H1 (cell line): ENCODE data around the gene PFKP. TPM values are rescaled to one million over a fixed set of nuclear protein-coding genes. Genes with fewer than 3 reads are reported as not detected.

Experiments used
- CTCF ChIA-PET: fragments of 300-600 bp; sonication (Branson Sonifier 250); formaldehyde crosslinking; loops from one replicate; lab custom pipeline; 2021; ENCODE audit not compliant: partially characterized antibody; lab: Charles Lee
- POLR2A ChIA-PET: fragments of 300-600 bp; sonication (Branson Sonifier 250); formaldehyde crosslinking; loops from one replicate; lab custom pipeline; 2021; ENCODE audit warnings: inconsistent platforms; ENCODE audit not compliant: partially characterized antibody; lab: Charles Lee
- DNase-seq, 2 experiments: peaks; one replicate each; pipeline versions ENCODE4 v3.0.0 to v3.0.0-alpha.2; 2010 to 2022; ENCODE audit warnings: low spot score in 2 of 2, low read depth in 1 of 2, mixed read lengths in 1 of 2
- FAIRE-seq: peaks from 2 replicates; lab custom pipeline; 2011; peaks lifted over from hg19 to GRCh38; lab: Jason Lieb, UNC
- H2AFZ ChIP-seq: 2 replicates; pipeline ENCODE4 v1.8.1; 2012; ENCODE audit warnings: low read length, inconsistent platforms
- H2AK5ac ChIP-seq: 2 replicates; pipeline ENCODE4 v1.6.1; 2013; ENCODE audit warnings: low read depth, low read length
- H2BK120ac ChIP-seq: replicated peaks from 2 replicates; pipeline ENCODE3; 2013; ENCODE audit warnings: low read depth, low read length, inconsistent platforms
- H2BK12ac ChIP-seq: 2 replicates; pipeline ENCODE4 v1.6.1; 2013; ENCODE audit warnings: low read depth, low read length
- H2BK15ac ChIP-seq: 2 replicates; pipeline ENCODE4 v1.6.1; 2013; ENCODE audit warnings: low read length
- H2BK20ac ChIP-seq: 2 replicates; pipeline ENCODE4 v1.6.1; 2013; ENCODE audit warnings: low read length
- H2BK5ac ChIP-seq: 2 replicates; pipeline ENCODE4 v1.6.1; 2013; ENCODE audit warnings: low read depth, low read length
- H3K14ac ChIP-seq: 2 replicates; pipeline ENCODE4 v1.6.1; 2013; ENCODE audit warnings: inconsistent platforms; ENCODE audit not compliant: insufficient read length
- H3K18ac ChIP-seq: 2 replicates; pipeline ENCODE4 v1.6.1; 2013; ENCODE audit warnings: low read length; ENCODE audit errors: extremely low read depth
- H3K23ac ChIP-seq: 2 replicates; pipeline ENCODE4 v1.6.1; 2013; ENCODE audit warnings: inconsistent platforms; ENCODE audit not compliant: insufficient read length
- H3K23me2 ChIP-seq: 2 replicates; pipeline ENCODE4 v1.6.1; 2013; ENCODE audit warnings: low read depth, low read length
- H3K27ac ChIP-seq: 2 replicates; pipeline ENCODE4 v1.6.1; 2011; ENCODE audit warnings: low read depth, low read length, inconsistent platforms
- H3K27me3 ChIP-seq, 4 experiments: replicated peaks in 1 of 4; 1 replicate in 1 of 4; 2 replicates in 3 of 4; pipeline versions ENCODE4 v1.6.1 to v1.8.1; 2011 to 2013; ENCODE audit warnings: low read length in 3 of 4, mild to moderate bottlenecking in 3 of 4, inconsistent platforms in 2 of 4, mixed read lengths in 2 of 4, moderate library complexity in 1 of 4; ENCODE audit not compliant: control insufficient read depth in 3 of 4, insufficient read depth in 3 of 4; ENCODE audit errors: extremely low read depth in 1 of 4
- H3K36me3 ChIP-seq, 4 experiments: 2 replicates each; pipeline versions ENCODE4 v1.6.1 to v1.8.1; 2011 to 2013; ENCODE audit warnings: mild to moderate bottlenecking in 4 of 4, low read length in 3 of 4, moderate library complexity in 2 of 4, control low read depth in 1 of 4, inconsistent platforms in 1 of 4; ENCODE audit not compliant: insufficient read depth in 4 of 4, control insufficient read depth in 2 of 4
- H3K4ac ChIP-seq: replicated peaks from 2 replicates; pipeline ENCODE3; 2013; ENCODE audit warnings: low read length, low read depth, mixed read lengths, inconsistent platforms; ENCODE audit not compliant: insufficient read length
- H3K4me1 ChIP-seq, 4 experiments: replicated peaks in 1 of 4; 1 replicate in 1 of 4; 2 replicates in 3 of 4; pipeline versions ENCODE4 v1.6.1 to v1.8.1; 2011 to 2013; ENCODE audit warnings: low read length in 3 of 4, inconsistent platforms in 2 of 4, mixed read lengths in 1 of 4; ENCODE audit not compliant: insufficient read depth in 4 of 4, control insufficient read depth in 3 of 4
- H3K4me2 ChIP-seq, 2 experiments: 2 replicates each; pipeline versions ENCODE4 v1.6.1 to v1.8.1; 2011 to 2013; ENCODE audit warnings: low read depth in 2 of 2, low read length in 2 of 2, control low read depth in 1 of 2, inconsistent platforms in 1 of 2, mild to moderate bottlenecking in 1 of 2; ENCODE audit not compliant: insufficient read depth in 1 of 2
- H3K4me3 ChIP-seq, 4 experiments: fragments of 200-600, 300-600 bp in 1 of 4; sonication (generic), shearing (Covaris generic), sonication (Bioruptor Twin) in 1 of 4; 2 replicates each; pipeline versions ENCODE4 v1.5.1 to v1.8.1; 2011 to 2016; ENCODE audit warnings: low read length in 4 of 4, low read depth in 3 of 4, control low read depth in 2 of 4, inconsistent platforms in 2 of 4, mild to moderate bottlenecking in 2 of 4, mixed read lengths in 1 of 4, moderate library complexity in 1 of 4; ENCODE audit not compliant: insufficient read depth in 2 of 4; ENCODE audit errors: extremely low read depth in 1 of 4
- H3K56ac ChIP-seq: replicated peaks from 2 replicates; pipeline ENCODE3; 2013; ENCODE audit warnings: low read depth, mild to moderate bottlenecking, mixed read lengths, low read length, inconsistent platforms; ENCODE audit not compliant: insufficient read length
- H3K79me1 ChIP-seq: 2 replicates; pipeline ENCODE4 v1.6.1; 2013; ENCODE audit warnings: low read depth, low read length, control low read depth
- H3K79me2 ChIP-seq, 2 experiments: 2 replicates each; pipeline versions ENCODE4 v1.6.1 to v1.8.1; 2012 to 2013; ENCODE audit warnings: low read length in 2 of 2, mild to moderate bottlenecking in 2 of 2, inconsistent platforms in 1 of 2; ENCODE audit not compliant: insufficient read depth in 2 of 2, control insufficient read depth in 1 of 2
- H3K9ac ChIP-seq, 4 experiments: replicated peaks in 1 of 4; 1 replicate in 1 of 4; 2 replicates in 3 of 4; pipeline versions ENCODE4 v1.6.1 to v1.8.1; 2011 to 2013; ENCODE audit warnings: low read depth in 3 of 4, low read length in 3 of 4, control low read depth in 2 of 4, mild to moderate bottlenecking in 2 of 4, moderate library complexity in 2 of 4, inconsistent platforms in 1 of 4; ENCODE audit errors: extremely low read depth in 1 of 4
- H3K9me3 ChIP-seq, 2 experiments: 2 replicates each; pipeline versions ENCODE4 v1.6.1 to v1.8.1; 2012 to 2013; ENCODE audit warnings: mild to moderate bottlenecking in 2 of 2, moderate library complexity in 2 of 2, control low read depth in 1 of 2, inconsistent platforms in 1 of 2, low read depth in 1 of 2, low read length in 1 of 2, mixed read lengths in 1 of 2; ENCODE audit not compliant: insufficient read depth in 2 of 2
- H4K20me1 ChIP-seq, 2 experiments: replicated peaks in 1 of 2; 2 replicates each; pipeline versions ENCODE3 to v1.8.1; 2011 to 2013; ENCODE audit warnings: inconsistent platforms in 2 of 2, low read length in 2 of 2, mild to moderate bottlenecking in 1 of 2; ENCODE audit not compliant: insufficient read depth in 2 of 2, control insufficient read depth in 1 of 2
- H4K5ac ChIP-seq: 2 replicates; pipeline ENCODE4 v1.6.1; 2013; ENCODE audit warnings: low read length, low read depth, mixed read lengths, inconsistent platforms; ENCODE audit not compliant: insufficient read length
- H4K8ac ChIP-seq: 2 replicates; pipeline ENCODE4 v1.8.0; 2013; ENCODE audit warnings: mild to moderate bottlenecking, moderate library complexity, low read length, inconsistent platforms; ENCODE audit not compliant: insufficient read depth; ENCODE audit errors: extremely low read depth
- H4K91ac ChIP-seq: replicated peaks from 2 replicates; pipeline ENCODE3; 2013; ENCODE audit warnings: low read length, mixed read lengths, inconsistent platforms; ENCODE audit not compliant: insufficient read length
- CHD1 ChIP-seq: IDR thresholded peaks from 2 replicates; pipeline ENCODE4 v1.6.1; 2012; ENCODE audit warnings: low read depth, low read length, improper control_type of control experiment
- CTCF ChIP-seq, 3 experiments: IDR thresholded peaks; 1 replicate in 2 of 3; 2 replicates in 1 of 3; pipeline versions ENCODE4 v1.5.1 to v1.6.1; 2011; ENCODE audit warnings: low read length in 3 of 3, mild to moderate bottlenecking in 3 of 3, inconsistent platforms in 2 of 3, low read depth in 1 of 3, moderate library complexity in 1 of 3; ENCODE audit not compliant: insufficient read depth in 1 of 3; ENCODE audit errors: control extremely low read depth in 1 of 3
- GTF2F1 ChIP-seq: IDR thresholded peaks from 2 replicates; pipeline ENCODE4 v1.6.1; 2012; ENCODE audit warnings: low read depth, low read length, improper control_type of control experiment, borderline replicate concordance
- MAX ChIP-seq: IDR thresholded peaks from 2 replicates; pipeline ENCODE4 v1.6.1; 2012; ENCODE audit warnings: inconsistent platforms
- POLR2A ChIP-seq, 2 experiments: IDR thresholded peaks; 1 replicate in 1 of 2; 2 replicates in 1 of 2; pipeline ENCODE4 v1.6.1; 2011; ENCODE audit warnings: low read depth in 2 of 2, low read length in 2 of 2, mild to moderate bottlenecking in 2 of 2; ENCODE audit errors: control extremely low read depth in 1 of 2
- RAD21 ChIP-seq, 2 experiments: IDR thresholded peaks in 1 of 2; conservative IDR thresholded peaks in 1 of 2; 2 replicates each; pipeline ENCODE4 v1.6.1; 2011; ENCODE audit warnings: low read depth in 2 of 2, low read length in 2 of 2, improper control_type of control experiment in 1 of 2, inconsistent platforms in 1 of 2, mild to moderate bottlenecking in 1 of 2, moderate library complexity in 1 of 2
- SIRT6 ChIP-seq: IDR thresholded peaks from one replicate; pipeline ENCODE4 v1.7.1; 2012; ENCODE audit warnings: low read length, inconsistent platforms
- TCF12 ChIP-seq: IDR thresholded peaks from 2 replicates; pipeline ENCODE4 v1.6.1; 2011; ENCODE audit warnings: low read depth, mild to moderate bottlenecking, low read length
- TEAD4 ChIP-seq: IDR thresholded peaks from 2 replicates; pipeline ENCODE4 v1.6.1; 2012; ENCODE audit warnings: low read depth, low read length, inconsistent platforms, mixed read lengths
- WGBS, 2 experiments: shearing (Covaris generic) in 1 of 2; methylation state at CpG; one replicate each; pipeline versions ENCODE4 v1.1.6 to v1.1.7; 2013 to 2015; ENCODE audit warnings: low lambda C conversion rate in 2 of 2, mixed read lengths in 2 of 2, inconsistent platforms in 1 of 2, low coverage in 1 of 2, missing lambda C conversion rate in 1 of 2; ENCODE audit not compliant: insufficient replicate concordance in 2 of 2, insufficient coverage in 1 of 2, insufficient read length in 1 of 2; ENCODE audit errors: extremely low coverage in 1 of 2, missing lambda C conversion rate in 1 of 2; 5-methylcytosine and 5-hydroxymethylcytosine counted together
- polyA plus RNA-seq, 7 experiments: library from polyadenylated mRNA; depleted of rRNA in 3 of 7; stranded (reverse) in 5 of 7; unstranded in 2 of 7; fragments of >200 nt in 5 of 7; fragments of 200-250 nt in 2 of 7; gene quantifications; 1 replicate in 5 of 7; 2 replicates in 1 of 7; 4 replicates in 1 of 7; pipeline versions ENCODE4 v1.2.1 to v1.2.3, GENCODE V29; 2011 to 2013; ENCODE audit warnings: missing spikeins in 2 of 7, mixed read lengths in 2 of 7
- total RNA-seq: library from RNA; stranded (reverse); fragmentation: NEBNext Ultra II Directional; extraction: Animal tissue kit (Norgen Biotek cat#: 25700); gene quantifications from 2 replicates; pipeline ENCODE4 v1.2.1, GENCODE V29; 2021
- TF ChIP-seq, protein P1 (sequence below): IDR thresholded peaks from 2 replicates; pipeline ENCODE4 v1.6.1; 2012; ENCODE audit warnings: low read length, inconsistent platforms

PFKP gene
- total and polyA plus RNA-seq, 2 of the 8 experiments (the other 6 are each of a cell fraction or from before 2014, with no cell fraction given), result 51.2 to 128 TPM

DNA sequence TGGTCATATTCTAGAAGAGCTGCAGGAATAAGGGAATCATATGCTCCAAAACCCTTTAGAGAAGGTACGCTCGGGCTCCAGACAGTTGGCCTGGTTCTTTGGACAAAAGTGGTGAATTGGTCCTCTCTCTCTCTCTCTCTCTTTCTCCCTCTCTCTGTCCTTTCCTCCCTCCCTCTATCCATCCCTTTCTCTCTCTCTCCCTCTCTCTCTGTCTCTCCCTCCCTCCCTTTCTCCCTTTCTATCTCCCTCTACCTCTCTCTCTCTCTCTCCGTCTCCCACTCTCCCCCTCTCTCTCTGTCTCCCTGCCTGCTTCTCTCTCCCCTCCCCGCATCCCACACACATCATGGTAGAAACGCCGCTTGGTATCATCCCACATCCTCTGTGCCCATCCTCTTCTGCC lies 19.8 kb upstream of the PFKP start:
- Histone ChIP-seq H4K20me1 (no peaks in the 10 kb centered on the region), H2BK5ac (no peak overlapping the region), H3K4me3 (no peak overlapping the region), H3K9ac (no peak overlapping the region), H2BK12ac (no peak overlapping the region), H2AK5ac (no peak overlapping the region), H4K91ac (no peak overlapping the region), H3K23ac (no peak overlapping the region), H3K79me1 (no peaks in the 10 kb centered on the region), H3K14ac (no peak overlapping the region), H2BK15ac (no peak overlapping the region), H3K79me2 (no peaks in the 10 kb centered on the region), H3K4ac (no peak overlapping the region), H3K4me2 (no peak overlapping the region), H3K36me3 (no peaks in the 10 kb centered on the region), H3K27ac (no peak overlapping the region), H3K27me3 (no peaks in the 10 kb centered on the region), H4K8ac (no peak overlapping the region), H3K56ac (no peak overlapping the region), H3K4me1 (peaks cover 0 to 21% (median 11%) of the 10 kb centered on the region in 4 experiments; a peak in 5 of 7 replicates), H3K18ac (no peak overlapping the region), H3K9me3 (no peaks in the 10 kb centered on the region), H3K23me2 (peaks cover 2% of the 10 kb centered on the region; the same call in 1 of the 2 replicates), H2BK20ac (no peak overlapping the region), H2BK120ac (no peak overlapping the region), H2AFZ (no peak overlapping the region), H4K5ac (no peak overlapping the region)
- FAIRE-seq, result no peak
- WGBS, 2 experiments, result 85% methylated on average over 6 of the region's 6 CpGs; no CpG with 5 or more reads in 1 of the 2 experiments
- ChIA-PET POLR2A (interaction anchor here (1.2 kb wide), 1 partner anchor 19 kb away, joined by 3 read pairs; no protein-coding TSS in a partner anchor), CTCF (interaction anchor here (1.1 to 1.4 kb wide), 2 partner anchors 111 to 118 kb away, joined by 3 to 4 read pairs; no protein-coding TSS in a partner anchor)
- DNase-seq, result no peak
- TF ChIP-seq POLR2A (IDR thresholded peaks at IDR 0.05; ENCODE audit: control extremely low read depth in 1 of 2, low read depth in 2 of 2, low read length in 2 of 2) (no peak), MAX (no peak), RAD21 (IDR thresholded peaks at IDR 0.05 in 1 of 2, conservative IDR thresholded peaks at IDR 0.05 in 1 of 2; ENCODE audit: low read depth in 2 of 2, low read length in 2 of 2) (no peak), TCF12 (no peak), SIRT6 (no peak), TEAD4 (no peak), GTF2F1 (no peak), CTCF (IDR thresholded peaks at IDR 0.05; ENCODE audit: control extremely low read depth in 1 of 3, insufficient read depth in 1 of 3, low read depth in 1 of 3, low read length in 3 of 3) (no peak), CHD1 (no peak)
- TF ChIP-seq, protein P1, sequence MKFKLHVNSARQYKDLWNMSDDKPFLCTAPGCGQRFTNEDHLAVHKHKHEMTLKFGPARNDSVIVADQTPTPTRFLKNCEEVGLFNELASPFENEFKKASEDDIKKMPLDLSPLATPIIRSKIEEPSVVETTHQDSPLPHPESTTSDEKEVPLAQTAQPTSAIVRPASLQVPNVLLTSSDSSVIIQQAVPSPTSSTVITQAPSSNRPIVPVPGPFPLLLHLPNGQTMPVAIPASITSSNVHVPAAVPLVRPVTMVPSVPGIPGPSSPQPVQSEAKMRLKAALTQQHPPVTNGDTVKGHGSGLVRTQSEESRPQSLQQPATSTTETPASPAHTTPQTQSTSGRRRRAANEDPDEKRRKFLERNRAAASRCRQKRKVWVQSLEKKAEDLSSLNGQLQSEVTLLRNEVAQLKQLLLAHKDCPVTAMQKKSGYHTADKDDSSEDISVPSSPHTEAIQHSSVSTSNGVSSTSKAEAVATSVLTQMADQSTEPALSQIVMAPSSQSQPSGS, result no peak
